HG03064 (cell line): Measurements from ENCODE around the gene DSTN.

ENCODE experiments used
- ATAC-seq: cut with Tn5 transposase; IDR thresholded peaks from one replicate; pipeline ENCODE4 v1.9.1; 2021; ENCODE audit warnings: low read depth; ENCODE audit not compliant: unreplicated experiment

DSTN gene

GRCh38 chr20:17634661-17635331 is 64.9 kb downstream of the DSTN start:
- ATAC-seq = no peak

GRCh38 chr20:17635332-17636244 is 65.7 kb downstream of the DSTN start:
- no peak for ATAC-seq

- ATAC-seq = no peak
Observed at GRCh38 chr20:17636523-17637412, 66.9 kb downstream of the DSTN start.

DNA sequence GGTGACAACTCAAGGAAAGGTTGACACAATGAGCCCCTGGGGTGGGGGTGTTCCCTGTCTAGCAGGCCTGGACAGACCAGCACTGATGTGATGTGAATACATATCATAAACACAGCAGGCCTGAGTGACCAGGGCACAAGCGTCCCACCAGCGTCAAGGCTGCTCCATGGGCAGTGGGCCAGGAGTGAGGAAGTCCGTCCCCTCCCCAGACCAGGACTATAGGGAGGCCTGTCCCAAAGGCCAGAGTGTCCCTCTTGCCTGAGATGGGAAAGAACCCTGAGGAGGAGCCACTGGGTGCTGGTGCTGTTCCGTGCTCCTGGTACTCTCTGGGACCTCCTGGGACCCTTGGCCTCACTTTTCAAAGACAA is 67.5 kb downstream of the DSTN start:
- no peak for ATAC-seq

DNA sequence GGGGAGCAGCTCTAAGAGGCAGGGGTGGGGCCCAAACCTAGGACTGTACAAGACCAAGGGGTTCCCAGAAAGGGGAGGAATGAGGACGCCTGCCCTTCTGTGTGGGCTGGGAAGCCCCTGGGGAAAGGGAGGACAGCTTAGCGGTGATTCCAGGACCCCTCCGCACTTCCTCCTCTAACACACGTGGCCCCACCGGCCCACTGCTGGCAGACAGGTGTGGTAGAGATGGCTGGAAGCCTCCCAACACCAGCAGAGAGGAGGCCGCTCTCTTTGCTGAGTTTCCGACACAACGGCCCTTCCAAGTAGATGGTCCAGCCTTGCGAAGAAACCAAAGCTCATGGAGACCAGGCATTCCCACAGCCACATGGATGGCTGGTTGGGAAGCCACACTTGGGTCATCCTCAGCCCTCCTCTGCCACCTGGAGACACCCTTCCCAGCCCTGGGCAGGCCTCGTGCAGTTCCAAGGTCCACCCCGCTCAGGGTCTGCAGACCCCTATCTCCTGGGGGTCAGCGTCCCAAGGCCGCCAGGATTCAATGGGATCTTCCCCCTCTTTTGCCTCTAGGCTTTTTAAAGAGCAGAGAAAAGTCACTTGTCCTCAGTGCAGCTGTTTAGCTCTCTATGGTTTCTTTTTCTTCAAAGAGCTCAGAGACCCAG is 68.2 kb downstream of the DSTN start:
- no peak for ATAC-seq

DNA sequence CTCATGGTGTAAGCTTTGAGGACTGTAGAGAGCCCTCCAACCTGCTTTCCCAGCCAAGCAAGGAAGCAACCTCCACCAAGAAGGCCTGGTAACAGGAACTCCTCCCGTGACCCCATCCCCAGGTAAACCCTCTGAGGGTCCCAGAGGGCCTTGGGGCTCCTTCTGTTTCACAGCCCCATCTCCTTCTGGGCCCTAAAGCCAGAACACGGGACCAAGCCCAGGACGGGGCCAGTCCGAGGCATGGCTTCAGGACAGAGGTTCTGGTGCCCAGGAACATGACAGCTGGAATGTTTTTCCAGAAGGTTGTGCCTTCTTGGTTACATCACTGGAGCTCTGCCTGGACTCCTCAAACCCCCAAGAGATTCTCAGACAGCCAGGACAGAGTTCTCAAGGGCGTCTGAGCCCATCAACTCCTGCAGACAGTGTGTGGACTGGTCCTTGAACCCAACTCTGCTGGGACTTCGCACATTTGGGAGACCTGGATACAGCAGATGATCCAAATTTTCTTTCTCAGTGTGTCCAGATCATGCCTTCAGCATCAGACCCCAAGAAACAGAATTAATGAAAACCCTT is 69.0 kb downstream of the DSTN start:
- ATAC-seq = no peak

- no peak for ATAC-seq
Observed at GRCh38 chr20:17640146-17640874, 70.4 kb downstream of the DSTN start.

- ATAC-seq = no peak
Observed at GRCh38 chr20:17640875-17641378, 71.1 kb downstream of the DSTN start.

- ATAC-seq = no peak
Observed at GRCh38 chr20:17641520-17641964, 71.7 kb downstream of the DSTN start.

DNA sequence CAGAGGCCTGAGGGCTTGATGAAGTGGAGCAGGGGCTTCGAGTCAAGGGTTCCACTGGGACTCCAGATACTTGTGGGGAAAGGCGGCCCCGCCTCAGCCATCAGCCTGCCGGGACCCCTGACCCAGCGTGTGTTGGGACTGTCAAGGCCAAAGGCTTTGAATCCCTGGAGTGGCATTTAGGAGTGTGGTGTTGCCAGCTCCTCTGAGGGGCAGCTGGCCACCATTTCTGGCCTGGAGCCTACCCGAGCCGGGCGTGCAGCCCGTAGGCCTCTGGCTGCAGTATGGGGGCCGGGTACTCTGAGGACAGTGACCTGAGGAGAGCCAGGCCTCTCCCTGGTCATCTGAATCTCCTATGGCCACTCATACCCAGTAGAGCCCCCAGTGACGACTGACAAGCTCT is 72.1 kb downstream of the DSTN start:
- no peak for ATAC-seq

DNA sequence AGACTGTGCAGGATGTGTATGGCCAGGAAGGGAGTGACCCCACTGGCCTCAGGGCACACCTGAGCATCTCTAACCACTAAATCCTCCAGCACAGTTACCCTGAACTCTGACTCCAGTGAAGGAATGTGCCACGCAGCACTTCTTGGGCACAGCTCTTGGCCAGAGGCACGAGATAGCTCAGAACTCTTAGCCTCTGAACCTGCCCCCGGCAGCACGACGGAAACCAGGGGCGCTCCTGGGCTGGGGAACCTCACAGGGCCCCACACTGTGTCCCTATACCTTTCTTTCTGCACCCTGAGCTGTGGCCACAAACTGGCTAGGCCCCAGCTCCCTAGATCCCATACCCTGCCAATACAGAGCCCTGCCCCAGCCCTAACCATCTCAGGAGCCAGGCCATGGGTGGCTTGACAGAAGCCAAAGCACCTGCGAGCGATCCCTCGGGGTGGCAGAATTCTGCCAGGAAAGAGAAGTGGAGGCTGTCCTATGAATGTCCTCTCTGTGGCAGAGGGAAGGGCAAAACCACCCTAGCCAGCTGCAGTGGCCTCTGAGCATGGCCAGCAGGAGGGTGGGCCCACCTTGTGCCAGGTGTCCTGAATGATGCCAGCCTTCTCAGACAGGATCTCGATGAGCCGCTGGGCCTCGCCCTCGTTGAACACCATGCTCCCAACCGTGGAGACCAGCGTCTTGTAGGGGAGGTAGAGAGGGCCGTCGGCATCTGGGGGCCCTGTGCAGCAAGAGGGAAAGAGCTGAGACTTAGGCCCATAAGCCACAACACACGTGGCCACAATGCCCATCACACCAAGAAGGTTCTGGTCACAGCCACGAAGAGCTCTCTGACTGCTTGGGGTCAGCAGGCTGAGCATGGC is 72.8 kb downstream of the DSTN start:
- no peak for ATAC-seq

DNA sequence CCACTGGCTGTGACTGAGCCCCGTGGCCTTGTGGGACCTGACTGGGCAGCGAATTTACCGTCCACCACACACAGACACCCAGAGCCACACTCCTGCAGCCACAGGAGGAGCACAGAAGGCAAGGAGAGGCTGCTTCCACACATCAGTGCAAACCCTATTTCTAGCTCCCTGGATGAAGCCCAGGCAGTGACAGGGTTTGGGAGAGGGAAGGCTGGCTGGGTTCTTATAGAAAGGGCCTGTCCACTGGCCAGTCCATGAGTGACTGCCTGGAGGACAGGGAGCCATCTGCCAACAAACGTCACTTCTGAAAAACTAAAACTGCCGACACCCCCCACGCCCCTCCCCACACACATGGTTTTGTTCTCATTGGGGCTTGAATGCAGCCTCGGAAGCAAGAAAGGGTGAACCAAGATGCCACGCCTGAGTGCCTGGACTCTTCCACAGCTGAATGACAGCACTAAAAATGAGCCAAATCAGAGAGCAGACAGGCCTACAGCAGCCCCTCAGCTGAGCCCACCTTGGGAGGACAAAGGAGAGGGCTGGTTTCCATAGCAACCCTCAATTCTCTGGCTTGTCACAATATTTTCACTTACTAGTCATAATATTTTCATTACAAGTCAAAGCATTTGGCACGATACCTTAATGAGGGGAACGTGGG is 73.8 kb downstream of the DSTN start:
- no peak for ATAC-seq

DNA sequence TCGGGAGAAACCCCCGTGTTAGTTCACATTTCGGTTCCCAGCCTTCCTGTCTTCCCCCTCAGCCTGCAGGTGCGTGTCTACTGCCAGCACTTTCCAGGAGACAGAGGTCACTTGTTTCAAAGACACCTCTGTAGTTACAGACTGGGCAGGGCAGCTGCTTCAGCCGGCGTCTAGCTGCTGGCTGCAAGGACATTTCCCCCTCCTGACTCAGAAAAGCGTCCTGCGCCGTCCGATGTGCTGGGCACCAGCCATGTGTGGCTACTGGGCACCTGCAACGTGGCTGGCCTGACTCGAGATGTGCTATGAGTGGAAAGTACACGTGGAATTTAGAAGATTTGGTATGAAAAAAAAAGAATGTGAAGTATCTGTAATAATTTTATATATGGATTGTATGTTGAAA is 74.6 kb downstream of the DSTN start:
- ATAC-seq = no peak

- ATAC-seq = no peak
Observed at GRCh38 chr20:17645010-17645409, 75.1 kb downstream of the DSTN start.

DNA sequence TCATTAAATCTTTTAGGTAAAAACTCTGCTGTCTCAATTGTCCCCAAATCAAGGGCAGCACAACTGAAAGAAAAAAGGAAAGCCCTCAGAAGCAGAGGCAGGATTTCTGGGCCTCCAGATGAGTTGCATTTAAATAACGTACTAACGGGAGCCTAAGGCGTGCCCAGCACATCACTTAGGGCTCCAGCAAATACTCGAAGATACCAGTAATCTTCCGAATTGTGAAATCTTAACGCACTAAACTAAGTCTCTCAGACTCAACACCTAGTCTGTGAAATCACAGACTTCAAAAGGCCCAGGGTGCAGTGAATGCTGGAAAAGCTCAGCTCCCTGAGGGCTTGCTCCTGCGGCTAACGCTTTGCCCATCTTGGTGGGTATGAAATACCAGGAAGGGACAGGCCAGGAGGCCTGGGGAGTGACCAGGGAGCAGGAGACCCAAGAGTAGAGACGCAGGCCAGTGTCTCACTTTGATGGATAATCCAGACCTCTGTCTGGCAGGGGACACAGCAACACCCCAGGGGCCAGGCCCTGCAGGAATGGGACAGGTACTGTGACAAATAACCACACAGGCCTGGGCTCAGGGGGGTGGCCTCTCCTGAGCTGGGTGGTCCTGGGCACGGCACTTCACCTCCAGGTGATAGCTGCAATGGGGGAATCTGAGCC is 75.8 kb downstream of the DSTN start:
- no peak for ATAC-seq

DNA sequence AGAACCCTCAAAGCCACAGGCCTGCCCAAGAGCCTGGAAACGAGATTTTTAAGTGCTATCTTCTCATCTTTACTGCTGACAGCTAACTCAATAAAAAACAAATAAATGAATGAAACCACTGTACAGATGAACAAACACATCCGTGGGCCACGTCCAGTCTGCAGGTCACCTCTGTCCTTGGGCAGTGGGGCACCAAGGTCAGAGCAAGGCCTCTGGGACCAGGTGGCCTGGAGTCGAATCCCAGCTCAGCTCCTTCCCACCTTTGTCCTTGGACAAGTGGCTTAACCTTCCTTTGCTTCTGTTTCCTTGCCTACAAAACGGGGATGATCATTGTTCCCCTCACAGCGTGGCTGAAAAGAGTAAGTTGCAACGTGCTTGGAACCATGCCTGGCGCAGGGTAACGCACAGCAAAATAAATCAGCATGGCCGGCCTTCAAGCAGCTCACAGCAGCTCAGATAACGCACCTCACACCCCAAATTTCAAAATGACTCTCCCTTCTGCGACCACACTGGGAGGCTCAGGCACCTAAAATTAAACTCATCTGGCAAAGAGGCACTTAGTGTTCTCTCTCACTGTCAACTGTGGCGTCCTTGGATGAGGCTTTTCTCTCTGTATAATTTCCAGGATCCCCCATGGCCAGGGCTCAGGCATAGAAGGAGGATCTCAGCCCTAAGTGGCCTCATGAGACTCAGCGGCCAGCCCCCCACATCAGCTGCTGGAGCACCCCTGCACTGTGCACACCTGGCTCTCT is 76.5 kb downstream of the DSTN start:
- ATAC-seq = no peak

DNA sequence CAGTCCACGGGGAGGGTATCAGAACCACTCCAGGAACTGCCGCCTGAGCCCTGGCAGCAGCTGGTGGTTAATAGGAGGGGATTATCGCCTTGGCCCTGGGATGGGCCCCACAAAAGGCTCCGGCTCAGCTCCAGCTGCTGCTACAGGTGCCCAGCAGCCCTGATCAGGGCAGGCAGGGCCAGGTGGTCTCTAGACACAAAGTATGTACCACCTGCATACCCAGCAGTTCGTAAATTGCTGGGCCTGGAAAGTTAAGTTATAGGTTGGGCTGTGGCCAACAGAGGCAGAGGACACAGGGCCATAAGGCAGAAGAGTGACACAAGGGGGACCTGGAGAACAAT is 77.1 kb downstream of the DSTN start:
- ATAC-seq = no peak
